Measurements from ENCODE around the gene PAPLN.

- TF ChIP-seq, protein P1, sequence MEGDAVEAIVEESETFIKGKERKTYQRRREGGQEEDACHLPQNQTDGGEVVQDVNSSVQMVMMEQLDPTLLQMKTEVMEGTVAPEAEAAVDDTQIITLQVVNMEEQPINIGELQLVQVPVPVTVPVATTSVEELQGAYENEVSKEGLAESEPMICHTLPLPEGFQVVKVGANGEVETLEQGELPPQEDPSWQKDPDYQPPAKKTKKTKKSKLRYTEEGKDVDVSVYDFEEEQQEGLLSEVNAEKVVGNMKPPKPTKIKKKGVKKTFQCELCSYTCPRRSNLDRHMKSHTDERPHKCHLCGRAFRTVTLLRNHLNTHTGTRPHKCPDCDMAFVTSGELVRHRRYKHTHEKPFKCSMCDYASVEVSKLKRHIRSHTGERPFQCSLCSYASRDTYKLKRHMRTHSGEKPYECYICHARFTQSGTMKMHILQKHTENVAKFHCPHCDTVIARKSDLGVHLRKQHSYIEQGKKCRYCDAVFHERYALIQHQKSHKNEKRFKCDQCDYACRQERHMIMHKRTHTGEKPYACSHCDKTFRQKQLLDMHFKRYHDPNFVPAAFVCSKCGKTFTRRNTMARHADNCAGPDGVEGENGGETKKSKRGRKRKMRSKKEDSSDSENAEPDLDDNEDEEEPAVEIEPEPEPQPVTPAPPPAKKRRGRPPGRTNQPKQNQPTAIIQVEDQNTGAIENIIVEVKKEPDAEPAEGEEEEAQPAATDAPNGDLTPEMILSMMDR (IDR thresholded peaks at IDR 0.05; ENCODE audit: low read depth, low read length): peak; percentile 36
- TF ChIP-seq EZH2phosphoT487 (IDR thresholded peaks at IDR 0.05; ENCODE audit: low read depth): no peak
Measured at GRCh38 chr14:73223049-73223448, 14.3 kb upstream of the PAPLN start.
